Panc1 (cell line): Measurements from ENCODE around the gene ALDH1B1. TPM values are rescaled to one million over a fixed set of nuclear protein-coding genes. Genes with fewer than 3 reads are reported as not detected.

Experiments used
- ATAC-seq: fragments of 200-7000 bp; cut with Tn5 transposase; 2 replicates; pipeline ENCODE4 v1.9.1; 2020; ENCODE audit warnings: mild to moderate bottlenecking, moderate library complexity
- BruUV-seq: library from RNA; stranded (reverse); fragments of 400-500 nt; replicated peaks from 2 replicates; lab custom pipeline; 2021; lab: Mats Ljungman, UMichigan
- CTCF ChIA-PET: fragments of 300-600 bp; sonication (Branson Sonifier 250); formaldehyde crosslinking; loops from one replicate; lab custom pipeline; 2022; ENCODE audit warnings: antibody characterized with exemption; lab: Charles Lee
- POLR2A ChIA-PET: fragments of 300-600 bp; sonication (Branson Sonifier 250); formaldehyde crosslinking; loops from one replicate; lab custom pipeline; 2022; ENCODE audit warnings: antibody characterized with exemption; lab: Charles Lee
- DNase-seq: peaks from one replicate; pipeline ENCODE4 v3.0.0-alpha.2; 2010; ENCODE audit warnings: low read depth, low spot score
- H3K27ac ChIP-seq: 2 replicates; pipeline ENCODE4 v1.5.1; 2011; ENCODE audit warnings: mild to moderate bottlenecking, low read length, inconsistent platforms
- H3K27me3 ChIP-seq: fragments of 200-500 bp; sonication (Bioruptor generic); 2 replicates; pipeline ENCODE4 v1.6.0; 2014; ENCODE audit warnings: low read length, inconsistent platforms; ENCODE audit not compliant: control insufficient read depth, insufficient read depth
- H3K36me3 ChIP-seq: fragments of 200-500 bp; sonication (Bioruptor generic); 2 replicates; pipeline ENCODE4 v1.5.1; 2014; ENCODE audit warnings: inconsistent platforms, mild to moderate bottlenecking, low read length, moderate library complexity; ENCODE audit not compliant: control insufficient read depth, insufficient read depth
- H3K4me1 ChIP-seq: 2 replicates; pipeline ENCODE4 v1.5.1; 2011; ENCODE audit warnings: inconsistent platforms, mild to moderate bottlenecking, low read length, moderate library complexity; ENCODE audit not compliant: control insufficient read depth, insufficient read depth
- H3K4me3 ChIP-seq, 2 experiments: 2 replicates each; pipeline ENCODE4 v1.5.1; 2011 to 2012; ENCODE audit warnings: low read depth in 2 of 2, low read length in 2 of 2, mild to moderate bottlenecking in 2 of 2, inconsistent platforms in 1 of 2, moderate library complexity in 1 of 2
- H3K9me3 ChIP-seq: fragments of 200-500 bp; sonication (Bioruptor generic); 2 replicates; pipeline ENCODE4 v1.5.1; 2014; ENCODE audit warnings: low read depth, mild to moderate bottlenecking, inconsistent platforms, low read length, moderate library complexity; ENCODE audit not compliant: control insufficient read depth, insufficient read depth
- CTCF ChIP-seq: fragments of 450-650 bp; IDR thresholded peaks from 2 replicates; pipeline ENCODE4 v1.5.1; 2017; ENCODE audit warnings: mild to moderate bottlenecking
- POLR2AphosphoS5 ChIP-seq: IDR thresholded peaks from 2 replicates; pipeline ENCODE4 v1.6.1; 2012; ENCODE audit warnings: mild to moderate bottlenecking, low read depth, low read length, moderate library complexity
- REST ChIP-seq, 2 experiments: IDR thresholded peaks; 2 replicates each; pipeline ENCODE4 v1.6.1; 2011 to 2012; ENCODE audit warnings: low read depth in 2 of 2, control low read depth in 1 of 2, low read length in 1 of 2, mild to moderate bottlenecking in 1 of 2, moderate library complexity in 1 of 2; ENCODE audit not compliant: insufficient read depth in 1 of 2
- SIN3A ChIP-seq: IDR thresholded peaks from 2 replicates; pipeline ENCODE4 v1.6.1; 2012; ENCODE audit warnings: low read depth, mild to moderate bottlenecking, low read length, moderate library complexity, borderline replicate concordance; ENCODE audit not compliant: insufficient read depth
- TCF7L2 ChIP-seq: IDR thresholded peaks from 2 replicates; pipeline ENCODE4 v1.6.1; 2011; ENCODE audit warnings: mild to moderate bottlenecking, low read depth, low read length, inconsistent platforms
- in situ Hi-C: cut with HindIII; loops from 2 replicates; pipeline ENCODE4 v1.10.0; 2016; ENCODE audit warnings: low sequenced_read_pairs, low pct_unique_long_range_greater_than_20kb
- intact Hi-C: fragments of 100-400 bp; cut with micrococcal nuclease; formaldehyde crosslinking; loops from one replicate; pipeline ENCODE4 v1.10.0; 2022; ENCODE audit not compliant: unreplicated experiment
- total RNA-seq: library from RNA; stranded (reverse); gene quantifications from one replicate; pipeline ENCODE4 v1.2.1, GENCODE V29; 2021; ENCODE audit not compliant: unreplicated experiment

Gene ALDH1B1
- total RNA-seq, 1 experiment from 2014 or later = 34.2 TPM

GRCh38 chr9:38390442-38390841, 2.1 kb upstream of the ALDH1B1 start:
- intact Hi-C loops = loop anchor here (10.0 kb wide), 1 partner anchor 496 kb away; no protein-coding TSS in a partner anchor
- in situ Hi-C loops = no loop called here
- CTCF ChIA-PET = no interaction called here

GRCh38 chr9:38390851-38391250, 1.7 kb upstream of the ALDH1B1 start:
- CTCF ChIA-PET = no interaction called here
- in situ Hi-C loops = no loop called here

More at GRCh38 chr9:38390442-38390841, 2.1 kb upstream of the ALDH1B1 start:
- no peaks in the 10 kb centered on the region for H3K27me3 ChIP-seq
- DNase-seq (no peak), ATAC-seq (no peak)
- H3K27ac ChIP-seq = no peak overlapping the region
- no peaks in the 10 kb centered on the region; the same call in 1 of the 2 replicates for H3K4me1 ChIP-seq
- BruUV-seq = no TSS peak
- H3K9me3 ChIP-seq = no peaks in the 10 kb centered on the region
- no peak for TF ChIP-seq SIN3A
- TF ChIP-seq REST (IDR thresholded peaks at IDR 0.05; ENCODE audit: insufficient read depth in 1 of 2, low read depth in 2 of 2, low read length in 1 of 2) = no peak
- TF ChIP-seq POLR2AphosphoS5 = no peak
- no peak for TF ChIP-seq TCF7L2
- no peak for TF ChIP-seq CTCF
- POLR2A ChIA-PET = no interaction called here
- H3K4me3 ChIP-seq = no peak overlapping the region
- H3K36me3 ChIP-seq = no peaks in the 10 kb centered on the region; the same call in 1 of the 2 replicates

More at GRCh38 chr9:38390851-38391250, 1.7 kb upstream of the ALDH1B1 start:
- BruUV-seq = no TSS peak
- no peak for TF ChIP-seq TCF7L2
- no peak for TF ChIP-seq REST (IDR thresholded peaks at IDR 0.05; ENCODE audit: insufficient read depth in 1 of 2, low read depth in 2 of 2, low read length in 1 of 2)
- no peak for TF ChIP-seq POLR2AphosphoS5
- TF ChIP-seq CTCF = no peak
- no peak for TF ChIP-seq SIN3A
- Histone ChIP-seq H3K4me1 (no peaks in the 10 kb centered on the region; the same call in 1 of the 2 replicates), H3K36me3 (no peaks in the 10 kb centered on the region; the same call in 1 of the 2 replicates), H3K27ac (no peak overlapping the region), H3K27me3 (no peaks in the 10 kb centered on the region), H3K9me3 (no peaks in the 10 kb centered on the region), H3K4me3 (no peak overlapping the region)
- DNase-seq = no peak
- no peak for ATAC-seq
- POLR2A ChIA-PET = no interaction called here
- intact Hi-C loops = loop anchor here (10.0 kb wide), 1 partner anchor 496 kb away; no protein-coding TSS in a partner anchor
